K562 (cell line): ENCODE data around the gene SLX4IP. TPM values are rescaled to one million over a fixed set of nuclear protein-coding genes. Genes with fewer than 3 reads are reported as not detected.

Source experiments
- ATAC-seq: fragments of 200-7000 bp; cut with Tn5 transposase; 3 replicates; pipeline ENCODE4 v1.9.1; 2020; ENCODE audit warnings: moderate library complexity
- BruUV-seq: library from RNA; stranded (reverse); fragments of 400-500 nt; replicated peaks from 2 replicates; lab custom pipeline; 2021; lab: Mats Ljungman, UMichigan
- CTCF ChIA-PET: fragments of 300-600 bp; formaldehyde crosslinking; extraction: SDS; loops from one replicate; lab custom pipeline; 2021; ENCODE audit warnings: low intra/inter-chr PET ratio; lab: Yijun Ruan, JAX
- POLR2A ChIA-PET: fragments of 300-600, 350-650 bp; sonication (Branson Sonifier 250); formaldehyde crosslinking; extraction: SDS; loops from one replicate; lab custom pipeline; 2021; ENCODE audit warnings: antibody characterized with exemption, inconsistent platforms; lab: Yijun Ruan, JAX
- DNase-seq, 4 experiments: peaks; one replicate each; pipeline versions ENCODE4 v3.0.0 to v3.0.0-alpha.2; 2011 to 2018; ENCODE audit warnings: low spot score in 3 of 4, mixed read lengths in 3 of 4; ENCODE audit errors: extremely low read depth in 1 of 4
- FAIRE-seq: peaks from 2 replicates; lab custom pipeline; 2011; peaks lifted over from hg19 to GRCh38; lab: Jason Lieb, UNC
- H2AFZ ChIP-seq: 2 replicates; pipeline ENCODE4 v1.6.0; 2011; ENCODE audit warnings: low read depth, low read length, control low read depth, inconsistent platforms
- H3K27ac ChIP-seq: fragments of 200-600 bp; 3 replicates; pipeline ENCODE4 v1.8.0; 2011; ENCODE audit warnings: low read depth, mild to moderate bottlenecking, control low read depth, inconsistent platforms, low read length, moderate library complexity, mixed read lengths; ENCODE audit errors: extremely low read depth
- H3K27me3 ChIP-seq, 2 experiments: fragments of 300-600 bp in 1 of 2; 2 replicates in 1 of 2; 3 replicates in 1 of 2; pipeline versions ENCODE4 v1.6.0 to v1.8.0; 2011; ENCODE audit warnings: inconsistent platforms in 2 of 2, low read length in 2 of 2, mild to moderate bottlenecking in 1 of 2, mixed read lengths in 1 of 2, moderate library complexity in 1 of 2; ENCODE audit not compliant: control insufficient read depth in 2 of 2, insufficient read depth in 2 of 2
- H3K36me3 ChIP-seq: fragments of 300-600 bp; 3 replicates; pipeline ENCODE4 v1.8.0; 2011; ENCODE audit warnings: mild to moderate bottlenecking, low read length, inconsistent platforms; ENCODE audit not compliant: control insufficient read depth, insufficient read depth
- H3K4me1 ChIP-seq, 2 experiments: fragments of 200-600 bp in 1 of 2; replicated peaks in 1 of 2; 2 replicates in 1 of 2; 3 replicates in 1 of 2; pipeline versions ENCODE4 v1.5.1 to v1.8.0; 2011; ENCODE audit warnings: inconsistent platforms in 2 of 2, low read length in 2 of 2, mild to moderate bottlenecking in 1 of 2, mixed read lengths in 1 of 2, moderate library complexity in 1 of 2; ENCODE audit not compliant: control insufficient read depth in 2 of 2, insufficient read depth in 2 of 2
- H3K4me2 ChIP-seq: 2 replicates; pipeline ENCODE4 v1.6.1; 2011; ENCODE audit warnings: low read length, control low read depth, inconsistent platforms, mixed read lengths; ENCODE audit not compliant: insufficient read depth
- H3K4me3 ChIP-seq: fragments of 200-600 bp; sonication (generic), shearing (Covaris generic); 2 replicates; pipeline ENCODE4 v1.5.1; 2016; ENCODE audit warnings: control low read depth, inconsistent platforms
- H3K79me2 ChIP-seq: fragments of 200-600 bp; 3 replicates; pipeline ENCODE4 v1.8.0; 2011; ENCODE audit warnings: low read length, inconsistent platforms; ENCODE audit not compliant: control insufficient read depth, insufficient read depth
- H3K9ac ChIP-seq, 2 experiments: 2 replicates each; pipeline versions ENCODE4 v1.6.0 to v1.6.1; 2011; ENCODE audit warnings: low read depth in 2 of 2, low read length in 2 of 2, control low read depth in 1 of 2, inconsistent platforms in 1 of 2, mild to moderate bottlenecking in 1 of 2, mixed read lengths in 1 of 2; ENCODE audit not compliant: insufficient read depth in 1 of 2
- H3K9me1 ChIP-seq: one replicate; pipeline ENCODE4 v1.6.0; 2011; ENCODE audit warnings: inconsistent platforms, mild to moderate bottlenecking, low read length, moderate library complexity; ENCODE audit not compliant: control insufficient read depth, insufficient read depth
- H3K9me3 ChIP-seq: replicated peaks from 2 replicates; pipeline ENCODE4 v1.5.1; 2011; ENCODE audit warnings: low read depth, low read length, inconsistent platforms; ENCODE audit not compliant: control insufficient read depth, insufficient read depth
- H4K20me1 ChIP-seq: replicated peaks from 2 replicates; pipeline ENCODE4 v1.6.1; 2011; ENCODE audit warnings: low read length, inconsistent platforms, mixed read lengths; ENCODE audit not compliant: control insufficient read depth, insufficient read depth
- BCOR ChIP-seq: fragments of 450-650 bp; IDR thresholded peaks from 2 replicates; pipeline ENCODE4 v1.6.1; 2016
- ELF4 ChIP-seq: fragments of 450-650 bp; formaldehyde crosslinking; IDR thresholded peaks from 2 replicates; pipeline ENCODE4 v1.4.0; 2022; ENCODE audit warnings: missing genetic modification characterization
- EP300 ChIP-seq: IDR thresholded peaks from 2 replicates; pipeline ENCODE4 v1.6.1; 2012; ENCODE audit warnings: low read length, improper control_type of control experiment
- HNRNPH1 ChIP-seq: fragments of 200-400 bp; formaldehyde crosslinking; optimal IDR thresholded peaks from 2 replicates; pipeline ENCODE3; 2017; ENCODE audit warnings: low read depth, mild to moderate bottlenecking, low read length, moderate library complexity
- MBD2 ChIP-seq: sonication (generic); IDR thresholded peaks from 2 replicates; pipeline ENCODE4 v1.6.1; 2016; ENCODE audit warnings: low read depth, borderline replicate concordance
- MTA1 ChIP-seq: fragments of 450-650 bp; IDR thresholded peaks from 2 replicates; pipeline ENCODE4 v1.6.1; 2017; ENCODE audit warnings: borderline replicate concordance
- NR2F6 ChIP-seq: fragments of 450-650 bp; formaldehyde crosslinking; IDR thresholded peaks from 2 replicates; pipeline ENCODE4 v1.4.0; 2020; ENCODE audit warnings: mild to moderate bottlenecking
- POLR2AphosphoS5 ChIP-seq: IDR thresholded peaks from 2 replicates; pipeline ENCODE4 v1.6.1; 2011; ENCODE audit warnings: mild to moderate bottlenecking, low read depth, low read length, moderate library complexity; ENCODE audit not compliant: control insufficient read depth, insufficient read depth
- ZNF12 ChIP-seq: sonication (generic); formaldehyde crosslinking; IDR thresholded peaks from 2 replicates; pipeline ENCODE4 v1.4.0; 2020; ENCODE audit warnings: mild to moderate bottlenecking, missing genetic modification reagents
- WGBS: fragments of 100-300 bp; shearing (Covaris generic); methylation state at CpG from one replicate; pipeline ENCODE4 v1.1.6; 2016; ENCODE audit warnings: low coverage, mixed read lengths; ENCODE audit not compliant: insufficient coverage; ENCODE audit errors: missing lambda C conversion rate; 5-methylcytosine and 5-hydroxymethylcytosine counted together
- in situ Hi-C: fragments of 300-500 bp; cut with MboI; formaldehyde crosslinking; loops from 4 replicates; pipeline ENCODE4 v1.15.0; 2018; ENCODE audit warnings: inconsistent platforms, mixed read lengths
- intact Hi-C: fragments of 100-400 bp; cut with micrococcal nuclease; formaldehyde crosslinking; loops from 2 replicates; pipeline ENCODE4 v1.14.2; 2022
- polyA plus RNA-seq, 8 experiments: library from polyadenylated mRNA; depleted of rRNA in 4 of 8; stranded (reverse) in 5 of 8; unstranded in 3 of 8; fragments of >200 nt; fragmentation: Nextera tagmentation in 2 of 8; fragmentation: Illumina TruSeq in 1 of 8; extraction: Ambion mirVana in 2 of 8; extraction: Trizol in 1 of 8; gene quantifications; 2 replicates each; pipeline versions ENCODE4 v1.2.1 to v1.2.3, GENCODE V29; 2011 to 2014; ENCODE audit warnings: inconsistent platforms in 1 of 8, missing spikeins in 1 of 8
- total RNA-seq, 7 experiments: library from RNA; depleted of rRNA in 6 of 7; stranded (reverse); fragments of >200 nt in 6 of 7; fragmentation: Illumina TruSeq in 2 of 7; extraction: Trizol in 2 of 7; gene quantifications; 2 replicates each; pipeline versions ENCODE4 v1.2.1 to v1.2.3, GENCODE V29; 2011 to 2021; ENCODE audit warnings: low replicate concordance in 1 of 7
- TF ChIP-seq, protein P1 (sequence below): fragments of 450-650 bp; conservative IDR thresholded peaks from 2 replicates; pipeline ENCODE4 v1.6.1; 2016; ENCODE audit warnings: missing genetic modification characterization, low read depth, mild to moderate bottlenecking, missing compliant biosample characterization, moderate library complexity
- TF ChIP-seq, protein P2 (sequence below): fragments of 450-650 bp; IDR thresholded peaks from 2 replicates; pipeline ENCODE4 v1.6.1; 2016; ENCODE audit warnings: antibody characterized with exemption

Gene SLX4IP
- total and polyA plus RNA-seq, 9 of the 15 experiments (the other 6 are each of a cell fraction or from before 2014, with no cell fraction given): 1.5 to 5.9 (median 3.5) TPM

GRCh38 chr20:10549511-10549910 is 114.4 kb downstream of the SLX4IP start (continued):
- TF ChIP-seq, protein P1, sequence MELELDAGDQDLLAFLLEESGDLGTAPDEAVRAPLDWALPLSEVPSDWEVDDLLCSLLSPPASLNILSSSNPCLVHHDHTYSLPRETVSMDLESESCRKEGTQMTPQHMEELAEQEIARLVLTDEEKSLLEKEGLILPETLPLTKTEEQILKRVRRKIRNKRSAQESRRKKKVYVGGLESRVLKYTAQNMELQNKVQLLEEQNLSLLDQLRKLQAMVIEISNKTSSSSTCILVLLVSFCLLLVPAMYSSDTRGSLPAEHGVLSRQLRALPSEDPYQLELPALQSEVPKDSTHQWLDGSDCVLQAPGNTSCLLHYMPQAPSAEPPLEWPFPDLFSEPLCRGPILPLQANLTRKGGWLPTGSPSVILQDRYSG (tag): no peak
- TF ChIP-seq EP300 (no peak), ELF4 (CRISPR knock-in tag) (no peak)

DNA sequence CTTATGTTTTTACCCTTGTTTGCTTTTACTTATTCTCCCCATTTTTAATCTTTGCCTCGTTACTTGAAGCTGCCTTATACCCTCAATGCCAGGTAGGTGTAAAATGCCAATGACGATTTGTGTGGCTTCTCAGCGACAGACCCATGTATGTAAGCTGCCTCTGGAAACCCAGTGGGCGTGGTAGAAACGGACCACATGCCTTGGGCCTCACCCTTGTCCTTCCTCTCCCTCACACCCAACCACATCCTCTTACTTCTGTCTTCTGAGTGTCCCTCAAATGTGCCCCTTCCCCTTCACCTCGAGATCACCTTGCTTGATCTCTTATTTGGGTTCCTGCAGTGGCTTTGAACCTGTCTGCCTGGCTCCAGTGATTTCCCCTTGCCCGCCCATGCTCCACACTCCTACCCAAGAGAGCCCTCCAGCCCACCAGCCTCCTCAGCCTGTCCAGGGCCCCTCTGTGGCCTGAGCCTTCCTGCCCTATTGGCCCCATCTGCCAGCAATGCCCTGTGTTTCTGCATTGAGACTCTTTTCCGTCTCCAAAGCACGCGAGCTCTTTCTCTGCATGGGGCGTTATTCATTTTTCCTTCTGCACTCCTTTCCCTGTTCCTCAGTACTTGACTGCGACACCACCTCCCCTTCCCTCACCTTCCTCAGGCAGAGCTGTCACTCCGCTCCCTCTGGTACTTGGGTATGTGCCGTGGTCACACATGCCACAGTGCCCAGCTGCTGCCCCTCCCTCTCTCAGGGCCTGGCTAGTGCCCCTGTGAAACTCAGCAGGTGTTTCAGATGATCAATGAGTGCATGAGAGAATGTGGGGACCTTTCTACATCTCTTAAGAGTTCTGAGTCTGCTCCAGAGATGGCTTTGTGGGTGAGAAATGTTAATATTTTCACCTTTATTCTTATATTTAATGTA is 115.4 kb downstream of the SLX4IP start:
- no peak overlapping the region for H3K4me2 ChIP-seq
- no TSS peak for BruUV-seq
- 78% methylated on average over 6 of the region's 14 CpGs for WGBS
- in situ Hi-C loops (no loop called here), intact Hi-C loops (loop anchor here (5.0 kb wide), 1 partner anchor 97 kb away; no protein-coding TSS in a partner anchor)
- ATAC-seq (no peak), FAIRE-seq (no peak), DNase-seq (no peak)
- ChIA-PET CTCF (no interaction called here), POLR2A (no interaction called here)
- no peak for TF ChIP-seq POLR2AphosphoS5
- no peak for TF ChIP-seq ZNF12
- no peak for TF ChIP-seq MBD2
- no peak for TF ChIP-seq HNRNPH1
- no peak for TF ChIP-seq BCOR
- TF ChIP-seq MTA1: no peak
- no peak for TF ChIP-seq NR2F6 (CRISPR knock-in tag)
- TF ChIP-seq, protein P2, sequence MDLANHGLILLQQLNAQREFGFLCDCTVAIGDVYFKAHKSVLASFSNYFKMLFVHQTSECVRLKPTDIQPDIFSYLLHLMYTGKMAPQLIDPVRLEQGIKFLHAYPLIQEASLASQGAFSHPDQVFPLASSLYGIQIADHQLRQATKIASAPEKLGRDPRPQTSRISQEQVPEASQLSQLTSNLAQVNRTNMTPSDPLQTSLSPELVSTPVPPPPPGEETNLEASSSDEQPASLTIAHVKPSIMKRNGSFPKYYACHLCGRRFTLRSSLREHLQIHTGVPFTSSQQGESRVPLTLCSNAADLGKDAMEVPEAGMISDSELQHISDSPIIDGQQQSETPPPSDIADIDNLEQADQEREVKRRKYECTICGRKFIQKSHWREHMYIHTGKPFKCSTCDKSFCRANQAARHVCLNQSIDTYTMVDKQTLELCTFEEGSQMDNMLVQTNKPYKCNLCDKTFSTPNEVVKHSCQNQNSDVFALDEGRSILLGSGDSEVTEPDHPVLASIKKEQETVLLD: no peak
- H3K27ac ChIP-seq: no peak overlapping the region
- H4K20me1 ChIP-seq: no peaks in the 10 kb centered on the region
- no peaks in the 10 kb centered on the region for H3K9me3 ChIP-seq
- H3K4me3 ChIP-seq: no peak overlapping the region
- H3K9me1 ChIP-seq: no peaks in the 10 kb centered on the region
- no peaks in the 10 kb centered on the region for H3K36me3 ChIP-seq
- H3K9ac ChIP-seq: no peak overlapping the region
- no peaks in the 10 kb centered on the region for H3K79me2 ChIP-seq
- H3K27me3 ChIP-seq: no peaks in the 10 kb centered on the region
- H3K4me1 ChIP-seq: no peaks in the 10 kb centered on the region; a peak in 1 of 5 replicates
- H2AFZ ChIP-seq: no peak overlapping the region
